Spleen (tissue), 11 donors: ENCODE results near the gene HOXD13. TPM values are rescaled to one million over a fixed set of nuclear protein-coding genes. Genes with fewer than 3 reads are reported as not detected.

Source experiments
- DNase-seq: peaks from one replicate; pipeline ENCODE4 v3.0.0-alpha.2; 2020
- H3K27ac ChIP-seq, 8 donors: fragments of 200-600 bp; sonication (generic) in 7 of 8; 1 replicate in 4 of 8; 2 replicates in 4 of 8; pipeline versions ENCODE4 v1.5.0 to v1.8.0; 2016 to 2021; ENCODE audit warnings: inconsistent platforms in 4 of 8, mild to moderate bottlenecking in 4 of 8, moderate library complexity in 1 of 8
- H3K27me3 ChIP-seq, 7 donors: fragments of 200-600 bp; sonication (generic) in 6 of 7; replicated peaks in 1 of 7; 1 replicate in 4 of 7; 2 replicates in 3 of 7; pipeline versions ENCODE4 v1.5.0 to v1.8.0; 2016 to 2021; ENCODE audit warnings: inconsistent platforms in 3 of 7, mild to moderate bottlenecking in 1 of 7
- H3K36me3 ChIP-seq, 6 donors: fragments of 200-600 bp; sonication (generic) in 5 of 6; 1 replicate in 4 of 6; 2 replicates in 2 of 6; pipeline versions ENCODE4 v1.5.0 to v1.8.0; 2016 to 2021; ENCODE audit warnings: inconsistent platforms in 2 of 6
- H3K4me1 ChIP-seq, 6 donors: fragments of 200-600 bp; sonication (generic) in 5 of 6; 1 replicate in 3 of 6; 2 replicates in 3 of 6; pipeline versions ENCODE4 v1.5.0 to v1.8.0; 2016 to 2021; ENCODE audit warnings: inconsistent platforms in 3 of 6
- H3K4me3 ChIP-seq, 8 donors: fragments of 200-600 bp; sonication (generic) in 7 of 8; 1 replicate in 4 of 8; 2 replicates in 4 of 8; pipeline versions ENCODE4 v1.5.0 to v1.8.0; 2016 to 2021; ENCODE audit warnings: inconsistent platforms in 4 of 8, mild to moderate bottlenecking in 4 of 8, moderate library complexity in 2 of 8
- H3K9me3 ChIP-seq, 8 donors: fragments of 200-600 bp; sonication (generic) in 7 of 8; 1 replicate in 4 of 8; 2 replicates in 4 of 8; pipeline versions ENCODE4 v1.5.0 to v1.8.0; 2016 to 2021; ENCODE audit warnings: inconsistent platforms in 4 of 8
- CTCF ChIP-seq, 11 experiments: fragments of 200-600 bp in 7 of 11; fragments of 450-650 bp in 4 of 11; sonication (generic) in 4 of 11; IDR thresholded peaks in 8 of 11; conservative IDR thresholded peaks in 3 of 11; 1 replicate in 7 of 11; 2 replicates in 4 of 11; pipeline versions ENCODE4 v1.4.0 to v1.8.0; 2016 to 2021; ENCODE audit warnings: antibody characterized with exemption in 11 of 11, inconsistent platforms in 4 of 11, mild to moderate bottlenecking in 1 of 11
- POLR2A ChIP-seq, 3 donors: fragments of 450-650 bp; IDR thresholded peaks; one replicate each; pipeline ENCODE4 v1.5.1; 2017; ENCODE audit warnings: antibody characterized with exemption in 3 of 3, mild to moderate bottlenecking in 1 of 3
- POLR2AphosphoS5 ChIP-seq, 3 donors: sonication (generic); formaldehyde crosslinking; IDR thresholded peaks; one replicate each; pipeline ENCODE4 v1.5.1; 2017; ENCODE audit warnings: antibody characterized with exemption in 3 of 3
- WGBS, 5 donors: extraction: QIAGEN DNeasy Blood & Tissue Kit in 3 of 5; methylation state at CpG; one replicate each; pipeline versions ENCODE4 v1.1.5 to v1.1.7; 2013 to 2018; 5-methylcytosine and 5-hydroxymethylcytosine counted together
- intact Hi-C: fragments of 100-400 bp; cut with DNase I; formaldehyde crosslinking; loops from one replicate; pipeline ENCODE4 v1.15.0; 2023; ENCODE audit warnings: low total_unique reads
- polyA plus RNA-seq, 3 donors: library from polyadenylated mRNA; stranded (reverse); fragments of 200-250 nt; gene quantifications; one replicate each; pipeline ENCODE4 v1.2.1, GENCODE V29; 2013
- total RNA-seq, 7 donors: library from RNA; depleted of rRNA in 3 of 7; stranded (reverse); fragments of >200 nt in 3 of 7; fragmentation: NEBNext Ultra II Directional in 4 of 7; extraction: Animal tissue kit (Norgen Biotek cat#: 25700) in 4 of 7; gene quantifications; one replicate each; pipeline versions ENCODE4 v1.1.0 to v1.2.1, GENCODE V29; 2016 to 2021
- donor health status: healthy with polysubstance abuse.
- donor health status: DM: no; HTN: no; CAD: no; lungs with moderate emphysema.
- donor health status: DM: no; HTN: no; CAD: no.
- donor health status: Bipolar disorder and iron deficiency.
- donor health status: healthy.
- donor health status: DM: no; HTN: no; CAD: no.
- donor health status: DM: yes; HTN: yes; CAD: no.

The HOXD13 gene
- total and polyA plus RNA-seq, 10 donors, result not detected

- TF ChIP-seq CTCF (IDR thresholded peaks at IDR 0.05 in 8 of 11, conservative IDR thresholded peaks at IDR 0.05 in 3 of 11), result no peak
- Histone ChIP-seq H3K4me1 (peaks cover 15 to 66% (median 41%) of the 10 kb centered on the region in 6 donors), H3K9me3 (peaks cover 0 to 10% (median 0%) of the 10 kb centered on the region in 8 donors), H3K27me3 (peaks cover 27 to 100% (median 99%) of the 10 kb centered on the region in 7 donors), H3K27ac (no peak overlapping the region), H3K4me3 (peak overlapping the region in 1 of 8 donors; percentile 30), H3K36me3 (no peaks in the 10 kb centered on the region)
- no peak for DNase-seq
- intact Hi-C loops, result loop anchor here (5.0 kb wide), 1 partner anchor 417 kb away; no protein-coding TSS in a partner anchor
- WGBS, 5 donors, result 5 to 17% (median 7%) methylated on average over 32 to 56 of the region's 56 CpGs
Measured at GRCh38 chr2:176104316-176105077, 12.0 kb downstream of the HOXD13 start.

DNA sequence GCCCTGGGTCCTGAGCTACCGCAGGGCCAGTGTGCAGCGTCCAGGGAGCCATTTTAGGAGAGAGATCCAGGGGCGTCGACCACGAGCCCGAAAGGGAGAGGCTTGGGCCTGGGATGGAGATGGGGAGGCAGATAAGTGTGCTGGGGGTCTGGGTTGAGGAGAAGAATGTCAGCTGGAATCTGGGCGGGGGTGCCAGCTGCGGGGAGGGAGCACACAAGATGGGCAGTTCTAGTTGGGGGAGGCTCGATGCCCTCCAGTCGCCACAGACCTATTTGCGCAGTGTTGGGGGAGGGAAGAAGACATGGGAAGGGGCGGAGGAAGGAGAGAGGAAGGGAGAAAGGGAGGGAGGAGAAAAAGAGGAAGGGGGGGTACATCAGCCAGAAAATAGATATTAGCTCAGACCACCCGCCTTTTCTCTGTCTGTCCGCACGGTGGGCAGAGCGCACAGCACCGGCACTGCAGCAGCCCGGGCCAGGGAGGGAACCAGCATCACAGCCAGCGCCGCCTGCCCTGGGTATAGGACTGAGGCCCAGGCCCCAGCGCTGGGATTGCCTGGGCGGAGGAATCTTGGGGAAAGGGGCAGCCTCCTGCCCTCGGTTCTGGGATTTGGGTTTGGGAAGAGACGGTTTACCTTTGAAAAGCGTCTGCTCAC is 12.7 kb downstream of the HOXD13 start:
- 8 to 11% (median 10%) methylated on average over 25 of the region's 25 CpGs for WGBS, 5 donors
- TF ChIP-seq POLR2AphosphoS5 (IDR thresholded peaks at IDR 0.05), result no peak
- no peak for TF ChIP-seq POLR2A (IDR thresholded peaks at IDR 0.05)
- no peak for TF ChIP-seq CTCF (IDR thresholded peaks at IDR 0.05 in 8 of 11, conservative IDR thresholded peaks at IDR 0.05 in 3 of 11)
- Histone ChIP-seq H3K4me1 (peaks cover 12 to 59% (median 38%) of the 10 kb centered on the region in 6 donors), H3K4me3 (peak overlapping the region in 1 of 8 donors; percentile 30), H3K9me3 (peaks cover 0 to 8% (median 0%) of the 10 kb centered on the region in 8 donors), H3K36me3 (no peaks in the 10 kb centered on the region), H3K27ac (no peak overlapping the region), H3K27me3 (peaks cover 23 to 100% (median 99%) of the 10 kb centered on the region in 7 donors)
- DNase-seq, result no peak
- intact Hi-C loops, result no loop called here

DNA sequence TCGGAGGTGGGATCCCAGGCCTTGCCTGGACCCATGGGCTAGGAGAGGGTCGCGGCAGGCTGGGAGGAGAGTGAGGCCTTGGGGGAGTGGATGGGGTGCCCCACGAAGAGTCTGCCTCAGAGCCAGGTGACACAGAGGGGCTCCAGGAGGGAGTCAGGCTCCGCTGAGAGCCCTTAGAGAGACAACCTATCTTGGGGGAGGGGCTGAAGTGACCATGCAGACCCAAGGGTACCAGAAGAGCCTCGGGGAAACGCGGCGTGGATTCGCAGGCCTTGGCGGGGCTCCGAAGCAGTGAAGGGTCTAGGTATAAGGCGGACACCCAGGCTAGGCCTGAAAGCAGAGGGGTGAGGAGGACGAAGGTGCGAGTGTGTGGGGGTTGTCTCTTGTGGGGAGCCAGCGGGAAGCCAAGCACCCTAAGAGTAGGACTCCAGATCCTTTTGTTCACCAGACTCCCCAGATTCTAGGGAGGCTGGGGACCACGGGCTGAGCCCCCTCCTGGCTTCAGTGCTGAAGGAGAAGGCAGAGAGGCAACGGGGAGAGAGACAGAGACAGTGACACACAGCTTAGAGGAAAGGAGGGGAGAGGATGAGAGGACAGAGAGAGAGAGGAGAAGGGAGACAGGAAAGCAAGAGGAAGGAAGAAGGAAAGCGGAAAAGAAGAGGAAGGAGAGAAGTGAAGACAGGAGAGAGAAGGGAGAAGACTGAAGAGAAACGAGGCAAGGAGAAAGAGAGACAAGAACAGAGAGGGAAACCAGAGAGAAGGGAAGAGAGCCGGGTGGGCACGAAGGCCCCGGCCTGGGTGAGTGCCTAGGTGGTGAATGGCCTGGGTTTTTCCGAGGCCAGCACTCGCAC is 13.4 kb downstream of the HOXD13 start:
- Histone ChIP-seq H3K4me3 (peak overlapping the region in 3 of 8 donors; percentile 23 to 62 (median 26)), H3K4me1 (peaks cover 10 to 56% (median 34%) of the 10 kb centered on the region in 6 donors), H3K9me3 (peaks cover 0 to 5% (median 0%) of the 10 kb centered on the region in 8 donors), H3K27ac (no peak overlapping the region), H3K27me3 (peaks cover 27 to 100% (median 99%) of the 10 kb centered on the region in 7 donors), H3K36me3 (no peaks in the 10 kb centered on the region)
- TF ChIP-seq CTCF (IDR thresholded peaks at IDR 0.05 in 8 of 11, conservative IDR thresholded peaks at IDR 0.05 in 3 of 11) (no peak), POLR2A (IDR thresholded peaks at IDR 0.05) (no peak), POLR2AphosphoS5 (IDR thresholded peaks at IDR 0.05) (no peak)
- intact Hi-C loops, result no loop called here
- DNase-seq, result no peak
- 6 to 10% (median 7%) methylated on average over 25 of the region's 25 CpGs for WGBS, 5 donors
